SK-N-SH (cell line): ENCODE data around the gene FLT1. TPM values are rescaled to one million over a fixed set of nuclear protein-coding genes. Genes with fewer than 3 reads are reported as not detected.

Experiments used
- CTCF ChIA-PET: fragments of 300-600, 350-600 bp; formaldehyde crosslinking; extraction: SDS; loops from one replicate; lab custom pipeline; 2021; lab: Yijun Ruan, JAX
- POLR2A ChIA-PET: fragments of 350-600 bp; sonication (Branson Sonifier 250); formaldehyde crosslinking; extraction: SDS; loops from one replicate; lab custom pipeline; 2020; ENCODE audit warnings: antibody characterized with exemption, inconsistent platforms; lab: Yijun Ruan, JAX
- DNase-seq: peaks from one replicate; pipeline ENCODE4 v3.0.0; 2012
- H2AFZ ChIP-seq: fragments of 200-600 bp; sonication (generic); 2 replicates; pipeline ENCODE4 v1.8.1; 2016; ENCODE audit warnings: antibody characterized with exemption, mild to moderate bottlenecking, low read depth
- H3F3A ChIP-seq: fragments of 200-600 bp; sonication (generic); replicated peaks from 2 replicates; pipeline ENCODE3; 2016; ENCODE audit warnings: antibody characterized with exemption, mild to moderate bottlenecking; ENCODE audit not compliant: insufficient read depth
- H3K27ac ChIP-seq, 2 experiments: fragments of 200-500 bp in 1 of 2; fragments of 200-600 bp in 1 of 2; sonication (Bioruptor generic) in 1 of 2; sonication (generic), shearing (Covaris generic) in 1 of 2; 2 replicates each; pipeline versions ENCODE4 v1.5.1 to v1.6.1; 2014 to 2016; ENCODE audit warnings: low read depth in 2 of 2, inconsistent platforms in 1 of 2, low read length in 1 of 2, mild to moderate bottlenecking in 1 of 2, mixed read lengths in 1 of 2
- H3K27me3 ChIP-seq: fragments of 200-600 bp; sonication (generic), shearing (Covaris generic); 2 replicates; pipeline ENCODE4 v1.6.1; 2016; ENCODE audit warnings: mixed run types; ENCODE audit not compliant: insufficient read depth
- H3K36me3 ChIP-seq, 2 experiments: fragments of 200-500 bp in 1 of 2; fragments of 200-600 bp in 1 of 2; sonication (Bioruptor generic) in 1 of 2; sonication (generic) in 1 of 2; replicated peaks in 1 of 2; 2 replicates each; pipeline versions ENCODE3 to v1.5.1; 2014 to 2016; ENCODE audit warnings: low read length in 1 of 2, mild to moderate bottlenecking in 1 of 2; ENCODE audit not compliant: insufficient read depth in 2 of 2, control insufficient read depth in 1 of 2
- H3K4me1 ChIP-seq, 2 experiments: fragments of 200-500 bp in 1 of 2; fragments of 200-600 bp in 1 of 2; sonication (Bioruptor generic) in 1 of 2; sonication (generic), shearing (Covaris generic) in 1 of 2; 2 replicates each; pipeline versions ENCODE4 v1.5.1 to v1.6.1; 2014 to 2016; ENCODE audit warnings: low read depth in 1 of 2, low read length in 1 of 2, mixed run types in 1 of 2; ENCODE audit not compliant: insufficient read depth in 2 of 2, control insufficient read depth in 1 of 2
- H3K4me2 ChIP-seq: fragments of 200-600 bp; sonication (generic), shearing (Covaris generic); 2 replicates; pipeline ENCODE4 v1.6.1; 2017; ENCODE audit warnings: mixed run types
- H3K4me3 ChIP-seq, 2 experiments: fragments of 200-500 bp in 1 of 2; fragments of 200-600 bp in 1 of 2; sonication (Bioruptor generic) in 1 of 2; sonication (generic), shearing (Covaris generic) in 1 of 2; 2 replicates each; pipeline versions ENCODE4 v1.5.1 to v1.8.1; 2014 to 2016; ENCODE audit warnings: low read depth in 2 of 2, inconsistent platforms in 1 of 2, low read length in 1 of 2, mild to moderate bottlenecking in 1 of 2, mixed read lengths in 1 of 2, moderate library complexity in 1 of 2
- H3K79me2 ChIP-seq: fragments of 200-600 bp; sonication (generic); 2 replicates; pipeline ENCODE4 v1.8.1; 2017; ENCODE audit warnings: mild to moderate bottlenecking; ENCODE audit not compliant: insufficient read depth
- H3K9ac ChIP-seq: fragments of 200-600 bp; sonication (generic); 2 replicates; pipeline ENCODE4 v1.6.1; 2017; ENCODE audit warnings: mixed run types
- H3K9me2 ChIP-seq: fragments of 200-600 bp; sonication (generic); 2 replicates; pipeline ENCODE4 v1.6.1; 2017; ENCODE audit warnings: mixed run types
- H3K9me3 ChIP-seq: fragments of 200-600 bp; sonication (generic); 2 replicates; pipeline ENCODE4 v1.6.1; 2017; ENCODE audit warnings: mixed run types, mild to moderate bottlenecking, moderate library complexity
- H4K20me1 ChIP-seq: fragments of 200-600 bp; sonication (generic); 2 replicates; pipeline ENCODE4 v1.6.1; 2017; ENCODE audit warnings: mild to moderate bottlenecking, mixed run types; ENCODE audit not compliant: insufficient read depth
- CHD2 ChIP-seq: fragments of 150-350 bp; IDR thresholded peaks from 2 replicates; pipeline ENCODE4 v1.6.1; 2018; ENCODE audit warnings: low read length; ENCODE audit not compliant: partially characterized antibody
- EP300 ChIP-seq, 2 experiments: IDR thresholded peaks; 2 replicates each; pipeline versions ENCODE4 v1.4.0 to v1.6.1; 2012; ENCODE audit warnings: borderline replicate concordance in 1 of 2, low read depth in 1 of 2, low read length in 1 of 2
- FOSL2 ChIP-seq: IDR thresholded peaks from 2 replicates; pipeline ENCODE4 v1.4.0; 2012; ENCODE audit warnings: low read depth, mild to moderate bottlenecking, moderate library complexity, borderline replicate concordance
- FOXM1 ChIP-seq: IDR thresholded peaks from 2 replicates; pipeline ENCODE4 v1.4.0; 2012; ENCODE audit warnings: low read depth, mild to moderate bottlenecking
- GATA2 ChIP-seq: sonication (generic); formaldehyde crosslinking; IDR thresholded peaks from 2 replicates; pipeline ENCODE4 v1.5.0; 2020; ENCODE audit warnings: mild to moderate bottlenecking, missing genetic modification reagents
- MXI1 ChIP-seq: IDR thresholded peaks from 2 replicates; pipeline ENCODE4 v1.6.1; 2012; ENCODE audit warnings: mild to moderate bottlenecking, low read depth, low read length, improper control_type of control experiment
- NRF1 ChIP-seq: IDR thresholded peaks from 2 replicates; pipeline ENCODE4 v1.6.1; 2012; ENCODE audit warnings: low read depth, mild to moderate bottlenecking, low read length
- POLR2AphosphoS5 ChIP-seq: IDR thresholded peaks from 2 replicates; pipeline ENCODE4 v1.6.1; 2012; ENCODE audit warnings: low read depth, low read length
- RAD21 ChIP-seq: IDR thresholded peaks from 2 replicates; pipeline ENCODE4 v1.6.1; 2012; ENCODE audit warnings: mild to moderate bottlenecking, low read length
- RFX5 ChIP-seq: IDR thresholded peaks from 2 replicates; pipeline ENCODE4 v1.6.1; 2012; ENCODE audit warnings: mild to moderate bottlenecking, improper control_type of control experiment, low read length
- RXRA ChIP-seq: IDR thresholded peaks from 2 replicates; pipeline ENCODE4 v1.4.0; 2012; ENCODE audit warnings: low read depth, mild to moderate bottlenecking, borderline replicate concordance
- SIN3A ChIP-seq: IDR thresholded peaks from 2 replicates; pipeline ENCODE4 v1.6.1; 2012; ENCODE audit warnings: low read depth, mild to moderate bottlenecking, low read length, moderate library complexity, borderline replicate concordance
- TAF1 ChIP-seq: IDR thresholded peaks from 2 replicates; pipeline ENCODE4 v1.6.1; 2012; ENCODE audit warnings: low read depth, mild to moderate bottlenecking, low read length, moderate library complexity, borderline replicate concordance
- TCF12 ChIP-seq: IDR thresholded peaks from 2 replicates; pipeline ENCODE4 v1.4.0; 2012
- TEAD4 ChIP-seq: IDR thresholded peaks from 2 replicates; pipeline ENCODE4 v1.4.0; 2012; ENCODE audit warnings: mild to moderate bottlenecking, borderline replicate concordance; ENCODE audit not compliant: insufficient read depth
- WGBS: methylation state at CpG from one replicate; pipeline ENCODE4 v1.1.6; 2017; ENCODE audit warnings: low lambda C conversion rate; 5-methylcytosine and 5-hydroxymethylcytosine counted together
- polyA plus RNA-seq, 3 experiments: library from polyadenylated mRNA; depleted of rRNA; stranded (reverse); fragments of >200 nt; gene quantifications; 2 replicates each; pipeline ENCODE4 v1.2.3, GENCODE V29; 2012
- TF ChIP-seq, protein P1 (sequence below): IDR thresholded peaks from 2 replicates; pipeline ENCODE4 v1.4.0; 2012; ENCODE audit warnings: low read depth, borderline replicate concordance
- TF ChIP-seq, protein P2 (sequence below): IDR thresholded peaks from 2 replicates; pipeline ENCODE4 v1.4.0; 2012; ENCODE audit warnings: low read depth
- TF ChIP-seq, protein P3 (sequence below): IDR thresholded peaks from 2 replicates; pipeline ENCODE4; 2012
- TF ChIP-seq, protein P4 (sequence below): IDR thresholded peaks from 2 replicates; pipeline ENCODE4 v1.6.1; 2012; ENCODE audit warnings: mild to moderate bottlenecking, low read depth, low read length, moderate library complexity
- TF ChIP-seq, protein P5 (sequence below): fragments of 150-350 bp; IDR thresholded peaks from 2 replicates; pipeline ENCODE4 v1.6.1; 2017; ENCODE audit warnings: antibody characterized with exemption, low read length, low read depth, borderline replicate concordance
- TF ChIP-seq, protein P6 (sequence below): fragments of 150-350 bp; IDR thresholded peaks from 2 replicates; pipeline ENCODE4 v1.6.1; 2016; ENCODE audit warnings: mild to moderate bottlenecking, low read depth, low read length

Gene FLT1
- polyA plus RNA-seq, 1 of the 3 experiments (the other 2 are of a cell fraction): 0.20 TPM

DNA sequence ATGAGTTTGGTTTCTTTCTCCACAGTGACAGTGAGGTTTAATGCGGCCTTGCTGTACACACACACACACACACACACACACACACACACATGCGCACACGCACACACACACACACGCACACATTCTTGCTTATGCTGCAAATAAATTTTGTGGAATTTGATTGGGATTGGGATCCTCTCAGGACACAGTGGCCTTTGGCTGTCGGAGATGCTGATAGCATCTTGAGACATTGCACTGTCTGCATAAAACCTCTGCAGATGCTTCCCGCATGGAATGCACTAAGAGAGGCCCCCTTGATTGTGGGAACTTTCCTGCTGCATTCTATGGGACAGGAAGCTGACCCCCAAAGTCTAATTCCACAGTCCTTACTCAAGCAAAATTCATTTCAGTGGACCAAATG is 145.6 kb downstream of the FLT1 start (continued):
- TF ChIP-seq GATA2 (CRISPR knock-in tag): peak; percentile 39; the same call in 1 of the 2 replicates
- TF ChIP-seq SIN3A: no peak
- TF ChIP-seq, protein P1, sequence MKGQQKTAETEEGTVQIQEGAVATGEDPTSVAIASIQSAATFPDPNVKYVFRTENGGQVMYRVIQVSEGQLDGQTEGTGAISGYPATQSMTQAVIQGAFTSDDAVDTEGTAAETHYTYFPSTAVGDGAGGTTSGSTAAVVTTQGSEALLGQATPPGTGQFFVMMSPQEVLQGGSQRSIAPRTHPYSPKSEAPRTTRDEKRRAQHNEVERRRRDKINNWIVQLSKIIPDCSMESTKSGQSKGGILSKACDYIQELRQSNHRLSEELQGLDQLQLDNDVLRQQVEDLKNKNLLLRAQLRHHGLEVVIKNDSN: no peak

DNA sequence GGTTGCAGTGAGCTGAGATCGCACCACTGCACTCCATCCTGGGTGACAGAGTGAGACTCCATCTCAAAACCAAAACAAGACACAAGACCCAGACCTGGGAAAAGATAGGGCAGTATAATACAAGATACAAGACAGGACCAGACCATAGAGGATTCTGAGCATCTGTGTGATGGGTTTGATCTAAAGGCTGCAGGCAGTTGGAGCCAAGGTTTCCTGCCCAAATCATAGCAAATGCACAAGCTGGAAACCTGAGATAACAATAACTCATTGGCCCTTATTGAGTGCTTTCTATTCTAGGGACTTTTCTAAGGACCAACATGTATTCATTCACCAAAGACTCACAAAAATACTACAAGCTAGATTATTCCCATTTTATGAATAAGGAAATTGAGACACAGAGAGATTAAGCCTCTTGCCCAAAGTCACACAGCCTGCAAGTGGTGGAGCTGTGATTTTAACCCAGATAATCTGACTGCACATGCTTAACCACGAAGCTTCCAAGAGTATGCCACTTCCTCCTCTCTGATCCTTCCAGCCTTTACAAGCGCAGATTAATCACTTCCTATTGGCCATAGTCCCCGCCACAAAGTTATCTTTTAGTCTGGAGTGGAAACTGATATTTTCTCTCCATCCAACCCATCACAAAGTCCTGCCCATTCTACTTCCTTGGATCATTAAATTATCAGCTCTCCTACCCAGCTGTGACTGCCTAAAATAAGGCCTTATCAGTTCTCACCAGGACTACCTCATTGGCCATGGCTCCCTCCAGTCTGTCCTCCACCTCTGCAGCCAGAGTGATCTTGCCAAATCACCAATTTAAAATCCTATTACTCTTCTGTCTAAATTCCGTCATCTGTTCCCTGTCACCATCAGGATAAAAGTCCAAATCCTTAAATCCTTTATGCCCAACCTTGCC is 147.2 kb downstream of the FLT1 start:
- Histone ChIP-seq H3K9me2 (no peaks in the 10 kb centered on the region), H3K27me3 (no peaks in the 10 kb centered on the region), H3K9ac (no peak overlapping the region), H3F3A (peaks cover 6% of the 10 kb centered on the region), H3K36me3 (no peaks in the 10 kb centered on the region), H3K4me3 (no peak overlapping the region), H3K9me3 (no peaks in the 10 kb centered on the region), H3K79me2 (no peaks in the 10 kb centered on the region), H2AFZ (no peak overlapping the region), H3K4me2 (no peak overlapping the region), H4K20me1 (no peaks in the 10 kb centered on the region), H3K27ac (no peak overlapping the region), H3K4me1 (peaks cover 7 to 13% of the 10 kb centered on the region in 2 experiments; a peak in 3 of 4 replicates)
- 52% methylated on average over 5 of the region's 5 CpGs for WGBS
- DNase-seq: no peak
- POLR2A ChIA-PET: no interaction called here
- CTCF ChIA-PET: interaction anchor here (0.6 to 1.3 kb wide), 2 partner anchors 23 to 551 kb away, joined by 3 to 4 read pairs; no protein-coding TSS in a partner anchor
- TF ChIP-seq MXI1 (no peak), TAF1 (no peak), RFX5 (no peak), EP300 (IDR thresholded peaks at IDR 0.05; ENCODE audit: borderline replicate concordance in 1 of 2, low read depth in 1 of 2, low read length in 1 of 2) (no peak), SIN3A (no peak), RAD21 (no peak), RXRA (no peak), NRF1 (no peak), GATA2 (CRISPR knock-in tag) (no peak), POLR2AphosphoS5 (no peak), TEAD4 (no peak), CHD2 (no peak), TCF12 (peak; percentile 13; the same call in 1 of the 2 replicates), FOXM1 (no peak), FOSL2 (no peak)
- TF ChIP-seq, protein P2, sequence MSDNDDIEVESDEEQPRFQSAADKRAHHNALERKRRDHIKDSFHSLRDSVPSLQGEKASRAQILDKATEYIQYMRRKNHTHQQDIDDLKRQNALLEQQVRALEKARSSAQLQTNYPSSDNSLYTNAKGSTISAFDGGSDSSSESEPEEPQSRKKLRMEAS: peak; percentile 40; the same call in 1 of the 2 replicates
- TF ChIP-seq, protein P3, sequence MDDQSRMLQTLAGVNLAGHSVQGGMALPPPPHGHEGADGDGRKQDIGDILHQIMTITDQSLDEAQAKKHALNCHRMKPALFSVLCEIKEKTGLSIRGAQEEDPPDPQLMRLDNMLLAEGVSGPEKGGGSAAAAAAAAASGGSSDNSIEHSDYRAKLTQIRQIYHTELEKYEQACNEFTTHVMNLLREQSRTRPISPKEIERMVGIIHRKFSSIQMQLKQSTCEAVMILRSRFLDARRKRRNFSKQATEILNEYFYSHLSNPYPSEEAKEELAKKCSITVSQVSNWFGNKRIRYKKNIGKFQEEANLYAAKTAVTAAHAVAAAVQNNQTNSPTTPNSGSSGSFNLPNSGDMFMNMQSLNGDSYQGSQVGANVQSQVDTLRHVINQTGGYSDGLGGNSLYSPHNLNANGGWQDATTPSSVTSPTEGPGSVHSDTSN: no peak
- TF ChIP-seq, protein P4, sequence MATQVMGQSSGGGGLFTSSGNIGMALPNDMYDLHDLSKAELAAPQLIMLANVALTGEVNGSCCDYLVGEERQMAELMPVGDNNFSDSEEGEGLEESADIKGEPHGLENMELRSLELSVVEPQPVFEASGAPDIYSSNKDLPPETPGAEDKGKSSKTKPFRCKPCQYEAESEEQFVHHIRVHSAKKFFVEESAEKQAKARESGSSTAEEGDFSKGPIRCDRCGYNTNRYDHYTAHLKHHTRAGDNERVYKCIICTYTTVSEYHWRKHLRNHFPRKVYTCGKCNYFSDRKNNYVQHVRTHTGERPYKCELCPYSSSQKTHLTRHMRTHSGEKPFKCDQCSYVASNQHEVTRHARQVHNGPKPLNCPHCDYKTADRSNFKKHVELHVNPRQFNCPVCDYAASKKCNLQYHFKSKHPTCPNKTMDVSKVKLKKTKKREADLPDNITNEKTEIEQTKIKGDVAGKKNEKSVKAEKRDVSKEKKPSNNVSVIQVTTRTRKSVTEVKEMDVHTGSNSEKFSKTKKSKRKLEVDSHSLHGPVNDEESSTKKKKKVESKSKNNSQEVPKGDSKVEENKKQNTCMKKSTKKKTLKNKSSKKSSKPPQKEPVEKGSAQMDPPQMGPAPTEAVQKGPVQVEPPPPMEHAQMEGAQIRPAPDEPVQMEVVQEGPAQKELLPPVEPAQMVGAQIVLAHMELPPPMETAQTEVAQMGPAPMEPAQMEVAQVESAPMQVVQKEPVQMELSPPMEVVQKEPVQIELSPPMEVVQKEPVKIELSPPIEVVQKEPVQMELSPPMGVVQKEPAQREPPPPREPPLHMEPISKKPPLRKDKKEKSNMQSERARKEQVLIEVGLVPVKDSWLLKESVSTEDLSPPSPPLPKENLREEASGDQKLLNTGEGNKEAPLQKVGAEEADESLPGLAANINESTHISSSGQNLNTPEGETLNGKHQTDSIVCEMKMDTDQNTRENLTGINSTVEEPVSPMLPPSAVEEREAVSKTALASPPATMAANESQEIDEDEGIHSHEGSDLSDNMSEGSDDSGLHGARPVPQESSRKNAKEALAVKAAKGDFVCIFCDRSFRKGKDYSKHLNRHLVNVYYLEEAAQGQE: no peak
- TF ChIP-seq, protein P5, sequence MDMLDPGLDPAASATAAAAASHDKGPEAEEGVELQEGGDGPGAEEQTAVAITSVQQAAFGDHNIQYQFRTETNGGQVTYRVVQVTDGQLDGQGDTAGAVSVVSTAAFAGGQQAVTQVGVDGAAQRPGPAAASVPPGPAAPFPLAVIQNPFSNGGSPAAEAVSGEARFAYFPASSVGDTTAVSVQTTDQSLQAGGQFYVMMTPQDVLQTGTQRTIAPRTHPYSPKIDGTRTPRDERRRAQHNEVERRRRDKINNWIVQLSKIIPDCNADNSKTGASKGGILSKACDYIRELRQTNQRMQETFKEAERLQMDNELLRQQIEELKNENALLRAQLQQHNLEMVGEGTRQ: no peak
- TF ChIP-seq, protein P6, sequence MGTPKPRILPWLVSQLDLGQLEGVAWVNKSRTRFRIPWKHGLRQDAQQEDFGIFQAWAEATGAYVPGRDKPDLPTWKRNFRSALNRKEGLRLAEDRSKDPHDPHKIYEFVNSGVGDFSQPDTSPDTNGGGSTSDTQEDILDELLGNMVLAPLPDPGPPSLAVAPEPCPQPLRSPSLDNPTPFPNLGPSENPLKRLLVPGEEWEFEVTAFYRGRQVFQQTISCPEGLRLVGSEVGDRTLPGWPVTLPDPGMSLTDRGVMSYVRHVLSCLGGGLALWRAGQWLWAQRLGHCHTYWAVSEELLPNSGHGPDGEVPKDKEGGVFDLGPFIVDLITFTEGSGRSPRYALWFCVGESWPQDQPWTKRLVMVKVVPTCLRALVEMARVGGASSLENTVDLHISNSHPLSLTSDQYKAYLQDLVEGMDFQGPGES: no peak
